H1 (cell line): ENCODE data around the gene GNG10. TPM values are rescaled to one million over a fixed set of nuclear protein-coding genes. Genes with fewer than 3 reads are reported as not detected.

Source experiments
- CBX5 ChIP-seq: fragments of 300-800, 300-1000 bp; sonication (generic); IDR thresholded peaks from 2 replicates; pipeline ENCODE4 v1.7.1; 2016; ENCODE audit warnings: antibody characterized with exemption, low read length, low read depth
- CBX8 ChIP-seq: fragments of 300-800, 300-1000 bp; sonication (generic); IDR thresholded peaks from 2 replicates; pipeline ENCODE4 v1.7.1; 2016; ENCODE audit warnings: low read depth, low read length, borderline replicate concordance
- CEBPB ChIP-seq: IDR thresholded peaks from 2 replicates; pipeline ENCODE4 v1.6.1; 2012; ENCODE audit warnings: low read depth, low read length
- CHD2 ChIP-seq: IDR thresholded peaks from 2 replicates; pipeline ENCODE4 v1.6.1; 2012; ENCODE audit warnings: low read length, improper control_type of control experiment
- CTBP2 ChIP-seq: IDR thresholded peaks from 2 replicates; pipeline ENCODE4 v1.7.0; 2011; ENCODE audit warnings: borderline replicate concordance, mild to moderate bottlenecking, moderate library complexity, mixed read lengths, low read length; ENCODE audit not compliant: insufficient read depth, insufficient read length
- EGR1 ChIP-seq: IDR thresholded peaks from 2 replicates; pipeline ENCODE4 v1.6.1; 2011; ENCODE audit warnings: low read depth, low read length, borderline replicate concordance
- EP300 ChIP-seq, 2 experiments: IDR thresholded peaks; 1 replicate in 1 of 2; 2 replicates in 1 of 2; pipeline ENCODE4 v1.6.1; 2011 to 2012; ENCODE audit warnings: low read depth in 2 of 2, low read length in 2 of 2, mild to moderate bottlenecking in 2 of 2, borderline replicate concordance in 1 of 2, inconsistent platforms in 1 of 2, moderate library complexity in 1 of 2
- EZH2 ChIP-seq: fragments of 200-600 bp; sonication (generic); IDR thresholded peaks from 2 replicates; pipeline ENCODE4 v1.7.1; 2012; ENCODE audit warnings: low read depth, mild to moderate bottlenecking, moderate library complexity, low read length, inconsistent platforms; ENCODE audit not compliant: severe bottlenecking
- FOSL1 ChIP-seq: IDR thresholded peaks from 2 replicates; pipeline ENCODE4 v1.6.1; 2011; ENCODE audit warnings: mild to moderate bottlenecking, low read depth, low read length, moderate library complexity; ENCODE audit not compliant: insufficient read depth
- GABPA ChIP-seq: IDR thresholded peaks from 2 replicates; pipeline ENCODE4 v1.6.1; 2011; ENCODE audit warnings: mild to moderate bottlenecking, low read length, moderate library complexity, borderline replicate concordance; ENCODE audit not compliant: insufficient read depth
- JUN ChIP-seq: IDR thresholded peaks from 2 replicates; pipeline ENCODE4 v1.6.1; 2011; ENCODE audit warnings: low read depth, mild to moderate bottlenecking, improper control_type of control experiment, low read length
- JUND ChIP-seq: IDR thresholded peaks from 2 replicates; pipeline ENCODE4 v1.6.1; 2011; ENCODE audit warnings: mild to moderate bottlenecking, improper control_type of control experiment, low read length
- MAFK ChIP-seq: IDR thresholded peaks from 2 replicates; pipeline ENCODE4 v1.6.1; 2012; ENCODE audit warnings: low read depth, mild to moderate bottlenecking, improper control_type of control experiment, low read length
- POU5F1 ChIP-seq: IDR thresholded peaks from 2 replicates; pipeline ENCODE4 v1.6.1; 2011; ENCODE audit warnings: low read depth, mild to moderate bottlenecking, low read length, moderate library complexity
- RXRA ChIP-seq: IDR thresholded peaks from 2 replicates; pipeline ENCODE4 v1.6.1; 2011; ENCODE audit warnings: low read depth, mild to moderate bottlenecking, low read length, moderate library complexity; ENCODE audit not compliant: insufficient read depth
- SIRT6 ChIP-seq: IDR thresholded peaks from one replicate; pipeline ENCODE4 v1.7.1; 2012; ENCODE audit warnings: low read length, inconsistent platforms
- SIX5 ChIP-seq: IDR thresholded peaks from 2 replicates; pipeline ENCODE4 v1.6.1; 2011; ENCODE audit warnings: mild to moderate bottlenecking, low read depth, low read length
- SRF ChIP-seq: IDR thresholded peaks from 2 replicates; pipeline ENCODE4 v1.6.1; 2011; ENCODE audit warnings: mild to moderate bottlenecking, low read depth, low read length, moderate library complexity
- TAF1 ChIP-seq: IDR thresholded peaks from 2 replicates; pipeline ENCODE4 v1.6.1; 2011; ENCODE audit warnings: mild to moderate bottlenecking, low read depth, low read length
- TBP ChIP-seq: IDR thresholded peaks from 2 replicates; pipeline ENCODE4 v1.6.1; 2011; ENCODE audit warnings: low read depth, low read length, improper control_type of control experiment
- TEAD4 ChIP-seq: IDR thresholded peaks from 2 replicates; pipeline ENCODE4 v1.6.1; 2012; ENCODE audit warnings: low read depth, low read length, inconsistent platforms, mixed read lengths
- YY1 ChIP-seq: IDR thresholded peaks from 2 replicates; pipeline ENCODE4 v1.6.1; 2011; ENCODE audit warnings: low read depth, mild to moderate bottlenecking, low read length
- polyA plus RNA-seq, 7 experiments: library from polyadenylated mRNA; depleted of rRNA in 3 of 7; stranded (reverse) in 5 of 7; unstranded in 2 of 7; fragments of >200 nt in 5 of 7; fragments of 200-250 nt in 2 of 7; gene quantifications; 1 replicate in 5 of 7; 2 replicates in 1 of 7; 4 replicates in 1 of 7; pipeline versions ENCODE4 v1.2.1 to v1.2.3, GENCODE V29; 2011 to 2013; ENCODE audit warnings: missing spikeins in 2 of 7, mixed read lengths in 2 of 7
- total RNA-seq: library from RNA; stranded (reverse); fragmentation: NEBNext Ultra II Directional; extraction: Animal tissue kit (Norgen Biotek cat#: 25700); gene quantifications from 2 replicates; pipeline ENCODE4 v1.2.1, GENCODE V29; 2021
- TF ChIP-seq, protein P1 (sequence below): IDR thresholded peaks from 2 replicates; pipeline ENCODE4 v1.6.1; 2011; ENCODE audit warnings: low read depth, mild to moderate bottlenecking, low read length; ENCODE audit not compliant: insufficient read depth
- TF ChIP-seq, protein P2 (sequence below): IDR thresholded peaks from 2 replicates; pipeline ENCODE4 v1.6.1; 2012; ENCODE audit warnings: inconsistent platforms

Gene GNG10
- total and polyA plus RNA-seq, 2 of the 8 experiments (the other 6 are each of a cell fraction or from before 2014, with no cell fraction given) = 24.7 to 28.5 TPM

DNA sequence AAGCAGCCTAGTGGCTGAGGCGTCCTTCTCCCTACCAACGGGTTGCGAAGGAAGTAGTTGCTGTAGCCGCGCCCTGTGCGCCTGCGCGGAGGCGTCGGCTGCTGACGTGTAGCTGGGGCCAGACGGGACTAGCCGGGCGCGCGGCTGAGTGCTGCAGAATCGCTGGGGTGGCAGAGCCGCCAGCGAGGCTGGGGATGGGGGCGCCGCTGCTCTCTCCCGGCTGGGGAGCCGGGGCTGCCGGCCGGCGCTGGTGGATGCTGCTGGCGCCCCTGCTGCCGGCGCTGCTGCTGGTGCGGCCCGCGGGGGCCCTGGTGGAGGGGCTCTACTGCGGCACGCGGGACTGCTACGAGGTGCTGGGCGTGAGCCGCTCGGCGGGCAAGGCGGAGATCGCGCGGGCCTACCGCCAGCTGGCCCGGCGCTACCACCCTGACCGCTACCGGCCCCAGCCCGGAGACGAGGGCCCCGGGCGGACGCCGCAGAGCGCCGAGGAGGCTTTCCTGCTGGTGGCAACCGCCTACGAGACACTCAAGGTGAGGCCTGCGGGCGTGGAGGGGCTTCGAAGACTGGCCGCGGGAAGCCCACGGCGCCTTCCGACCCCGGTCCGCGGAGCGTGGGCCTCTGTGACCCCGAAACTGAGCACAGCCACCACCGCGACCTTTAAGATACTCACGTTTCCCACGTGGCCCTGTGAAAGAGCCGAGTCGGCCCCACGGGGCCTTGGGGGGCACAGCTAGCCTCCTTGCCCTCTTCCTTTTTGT lies 30.0 kb upstream of the GNG10 start, which contains the start of gene DNAJC25 (continued):
- TF ChIP-seq CTBP2 (peak; percentile 19), RXRA (no peak), MAFK (peak; percentile 10; the same call in 1 of the 2 replicates), CBX5 (no peak), SIX5 (no peak), CBX8 (no peak), GABPA (no peak; the same call in none of the 2 replicates), SRF (no peak; the same call in 1 of the 2 replicates), POU5F1 (no peak), FOSL1 (no peak), YY1 (peak; percentile 64; the same call in 1 of the 2 replicates), EGR1 (no peak), SIRT6 (no peak), EZH2 (no peak), TEAD4 (no peak), TAF1 (peak; percentile 99), EP300 (IDR thresholded peaks at IDR 0.05; ENCODE audit: borderline replicate concordance in 1 of 2, low read depth in 2 of 2, low read length in 2 of 2) (no peak), CEBPB (no peak), TBP (peak; percentile 96), JUN (no peak), JUND (no peak), CHD2 (no peak)
- TF ChIP-seq, protein P1, sequence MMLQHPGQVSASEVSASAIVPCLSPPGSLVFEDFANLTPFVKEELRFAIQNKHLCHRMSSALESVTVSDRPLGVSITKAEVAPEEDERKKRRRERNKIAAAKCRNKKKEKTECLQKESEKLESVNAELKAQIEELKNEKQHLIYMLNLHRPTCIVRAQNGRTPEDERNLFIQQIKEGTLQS = no peak
- TF ChIP-seq, protein P2, sequence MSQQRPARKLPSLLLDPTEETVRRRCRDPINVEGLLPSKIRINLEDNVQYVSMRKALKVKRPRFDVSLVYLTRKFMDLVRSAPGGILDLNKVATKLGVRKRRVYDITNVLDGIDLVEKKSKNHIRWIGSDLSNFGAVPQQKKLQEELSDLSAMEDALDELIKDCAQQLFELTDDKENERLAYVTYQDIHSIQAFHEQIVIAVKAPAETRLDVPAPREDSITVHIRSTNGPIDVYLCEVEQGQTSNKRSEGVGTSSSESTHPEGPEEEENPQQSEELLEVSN = peak; percentile 3; the same call in 1 of the 2 replicates
